A673 (cell line): ENCODE measurements around the gene PKD1. TPM values are rescaled to one million over a fixed set of nuclear protein-coding genes. Genes with fewer than 3 reads are reported as not detected.

ENCODE experiments used
- BruUV-seq: library from RNA; stranded (reverse); fragments of 400-500 nt; replicated peaks from 2 replicates; lab custom pipeline; 2021; lab: Mats Ljungman, UMichigan
- CTCF ChIA-PET: fragments of 300-600 bp; sonication (Branson Sonifier 250); formaldehyde crosslinking; loops from one replicate; lab custom pipeline; 2022; ENCODE audit warnings: antibody characterized with exemption; lab: Charles Lee
- POLR2A ChIA-PET: fragments of 300-600 bp; sonication (Branson Sonifier 250); formaldehyde crosslinking; loops from one replicate; lab custom pipeline; 2022; ENCODE audit warnings: antibody characterized with exemption; ENCODE audit not compliant: low non-redundant PET; lab: Charles Lee
- DNase-seq: peaks from one replicate; pipeline ENCODE4 v3.0.0-alpha.2; 2015; ENCODE audit warnings: low spot score
- H3K27ac ChIP-seq: fragments of 200-600 bp; sonication (generic); 2 replicates; pipeline ENCODE4 v1.5.1; 2016; ENCODE audit warnings: mixed run types, low read depth, mild to moderate bottlenecking, mixed read lengths, antibody characterized with exemption, low read length; ENCODE audit not compliant: poor library complexity, severe bottlenecking
- H3K27me3 ChIP-seq: fragments of 200-600 bp; sonication (generic); replicated peaks from 2 replicates; pipeline ENCODE4 v1.6.1; 2017; ENCODE audit warnings: mixed run types, low read depth, mild to moderate bottlenecking, mixed read lengths, antibody characterized with exemption, low read length; ENCODE audit not compliant: insufficient read depth, poor library complexity
- H3K36me3 ChIP-seq: fragments of 200-600 bp; sonication (generic); 2 replicates; pipeline ENCODE4 v1.6.1; 2016; ENCODE audit warnings: mixed run types, mild to moderate bottlenecking, mixed read lengths, antibody characterized with exemption, low read length; ENCODE audit not compliant: insufficient read depth, poor library complexity, severe bottlenecking
- H3K4me1 ChIP-seq: fragments of 200-600 bp; sonication (generic); 2 replicates; pipeline ENCODE4 v1.6.1; 2017; ENCODE audit warnings: mixed run types, mild to moderate bottlenecking, mixed read lengths, antibody characterized with exemption, low read length; ENCODE audit not compliant: insufficient read depth, poor library complexity, severe bottlenecking
- H3K4me3 ChIP-seq: fragments of 200-600 bp; sonication (generic); 2 replicates; pipeline ENCODE4 v1.5.1; 2016; ENCODE audit warnings: low read depth, mixed run types, mild to moderate bottlenecking, mixed read lengths, low read length; ENCODE audit not compliant: poor library complexity, severe bottlenecking
- H3K9me3 ChIP-seq: fragments of 200-600 bp; sonication (generic); 2 replicates; pipeline ENCODE4 v1.6.1; 2016; ENCODE audit warnings: mixed run types, low read depth, mild to moderate bottlenecking, mixed read lengths, antibody characterized with exemption, low read length; ENCODE audit not compliant: poor library complexity, severe bottlenecking
- CTCF ChIP-seq: fragments of 300-800, 200-600 bp; sonication (generic); conservative IDR thresholded peaks from 2 replicates; pipeline ENCODE4 v1.5.1; 2017; ENCODE audit warnings: low read depth, mild to moderate bottlenecking, antibody characterized with exemption, low read length, moderate library complexity, mixed read lengths
- EZH2 ChIP-seq: fragments of 200-600 bp; sonication (generic); IDR thresholded peaks from 2 replicates; pipeline ENCODE4 v1.6.1; 2017; ENCODE audit warnings: borderline replicate concordance, low read depth, mild to moderate bottlenecking, mixed read lengths, antibody characterized with exemption, low read length; ENCODE audit not compliant: poor library complexity, severe bottlenecking
- intact Hi-C: fragments of 100-400 bp; cut with micrococcal nuclease; formaldehyde crosslinking; loops from one replicate; pipeline ENCODE4 v1.10.0; 2022; ENCODE audit not compliant: unreplicated experiment
- total RNA-seq: library from RNA; stranded (reverse); gene quantifications from 2 replicates; pipeline ENCODE4 v1.2.3, GENCODE V29; 2021

PKD1 gene
- total RNA-seq, 1 experiment from 2014 or later, result 121 TPM

- POLR2A ChIA-PET, result no interaction called here
These were observed 44.8 kb upstream of the PKD1 start for GRCh38 chr16:2180461-2180860.

GRCh38 chr16:2179576-2179975 is 43.9 kb upstream of the PKD1 start:
- intact Hi-C loops, result no loop called here
- Histone ChIP-seq H3K27me3 (no peaks in the 10 kb centered on the region), H3K36me3 (peaks cover 24% of the 10 kb centered on the region), H3K9me3 (no peaks in the 10 kb centered on the region), H3K4me3 (no peak overlapping the region), H3K27ac (no peak overlapping the region), H3K4me1 (no peaks in the 10 kb centered on the region)
- ChIA-PET CTCF (no interaction called here), POLR2A (no interaction called here)
- no peak for DNase-seq
- BruUV-seq, result no TSS peak
- TF ChIP-seq EZH2 (no peak), CTCF (no peak)

More at GRCh38 chr16:2180461-2180860, 44.8 kb upstream of the PKD1 start:
- H3K9me3 ChIP-seq, result no peaks in the 10 kb centered on the region
- no peak for DNase-seq
- no peaks in the 10 kb centered on the region for H3K27me3 ChIP-seq
- intact Hi-C loops, result no loop called here
- no peak for TF ChIP-seq CTCF
- no peak for TF ChIP-seq EZH2
- no peaks in the 10 kb centered on the region for H3K4me1 ChIP-seq
- no peak overlapping the region for H3K27ac ChIP-seq
- no TSS peak for BruUV-seq
- H3K36me3 ChIP-seq, result peaks cover 15% of the 10 kb centered on the region
- CTCF ChIA-PET, result no interaction called here
- H3K4me3 ChIP-seq, result no peak overlapping the region

GRCh38 chr16:2179107-2179501 is 43.4 kb upstream of the PKD1 start:
- intact Hi-C loops, result no loop called here
- Histone ChIP-seq H3K4me1 (no peaks in the 10 kb centered on the region), H3K27ac (no peak overlapping the region), H3K36me3 (peaks cover 29% of the 10 kb centered on the region), H3K9me3 (no peaks in the 10 kb centered on the region), H3K27me3 (no peaks in the 10 kb centered on the region), H3K4me3 (no peak overlapping the region)
- ChIA-PET POLR2A (no interaction called here), CTCF (no interaction called here)
- no peak for DNase-seq
- TF ChIP-seq EZH2 (no peak), CTCF (no peak)
- BruUV-seq, result no TSS peak
